SK-N-SH (cell line): ENCODE results near the gene MAN2B1.

Source experiments
- FOSL2 ChIP-seq: IDR thresholded peaks from 2 replicates; pipeline ENCODE4 v1.4.0; 2012; ENCODE audit warnings: low read depth, mild to moderate bottlenecking, moderate library complexity, borderline replicate concordance
- FOXM1 ChIP-seq: IDR thresholded peaks from 2 replicates; pipeline ENCODE4 v1.4.0; 2012; ENCODE audit warnings: low read depth, mild to moderate bottlenecking
- MEF2A ChIP-seq: IDR thresholded peaks from 2 replicates; pipeline ENCODE4 v1.4.0; 2012; ENCODE audit warnings: low read depth, borderline replicate concordance
- NFIC ChIP-seq: IDR thresholded peaks from 2 replicates; pipeline ENCODE4 v1.4.0; 2012; ENCODE audit warnings: borderline replicate concordance
- POLR2AphosphoS5 ChIP-seq: IDR thresholded peaks from 2 replicates; pipeline ENCODE4 v1.6.1; 2012; ENCODE audit warnings: low read depth, low read length
- SIN3A ChIP-seq: IDR thresholded peaks from 2 replicates; pipeline ENCODE4 v1.6.1; 2012; ENCODE audit warnings: low read depth, mild to moderate bottlenecking, low read length, moderate library complexity, borderline replicate concordance
- TAF1 ChIP-seq: IDR thresholded peaks from 2 replicates; pipeline ENCODE4 v1.6.1; 2012; ENCODE audit warnings: low read depth, mild to moderate bottlenecking, low read length, moderate library complexity, borderline replicate concordance
- YY1 ChIP-seq: IDR thresholded peaks from 2 replicates; pipeline ENCODE4 v1.4.0; 2012; ENCODE audit warnings: low read depth, mild to moderate bottlenecking
- TF ChIP-seq, protein P1 (sequence below): fragments of 200-600 bp; sonication (generic); IDR thresholded peaks from 2 replicates; pipeline ENCODE4 v1.6.1; 2017; ENCODE audit warnings: antibody characterized with exemption, mild to moderate bottlenecking, moderate library complexity
- TF ChIP-seq, protein P2 (sequence below): fragments of 150-350 bp; IDR thresholded peaks from 2 replicates; pipeline ENCODE4 v1.6.1; 2017; ENCODE audit warnings: antibody characterized with exemption, low read length, low read depth, borderline replicate concordance
- TF ChIP-seq, protein P3 (sequence below): IDR thresholded peaks from 2 replicates; pipeline ENCODE4 v1.6.1; 2012; ENCODE audit warnings: mild to moderate bottlenecking, low read depth, low read length, moderate library complexity
- TF ChIP-seq, protein P4 (sequence below): IDR thresholded peaks from 2 replicates; pipeline ENCODE4 v1.4.0; 2012; ENCODE audit warnings: low read depth

DNA sequence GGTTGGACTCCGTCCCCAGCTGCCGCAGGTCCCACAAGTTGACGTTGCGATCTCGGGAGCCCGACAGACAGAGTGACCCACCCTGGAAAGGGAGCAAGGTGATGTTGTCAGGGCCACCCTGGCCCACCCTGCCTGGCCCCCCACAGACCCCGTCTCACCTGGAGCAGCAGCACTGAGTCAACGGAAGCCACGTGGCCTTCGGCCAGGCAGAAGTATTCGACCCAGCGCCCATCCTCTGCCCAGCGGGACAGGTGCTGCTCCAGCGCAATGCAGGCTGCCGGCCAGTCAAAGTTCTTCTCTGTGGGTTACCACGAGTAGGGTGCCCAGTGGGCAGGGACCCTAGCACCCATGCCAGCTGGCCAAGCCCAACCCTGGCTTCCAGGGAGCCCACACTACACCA, 28.1 kb upstream of the MAN2B1 start:
- TF ChIP-seq TAF1 (no peak), YY1 (no peak), MEF2A (no peak), FOSL2 (no peak), SIN3A (no peak), NFIC (no peak), FOXM1 (no peak), POLR2AphosphoS5 (no peak)
- TF ChIP-seq, protein P1, sequence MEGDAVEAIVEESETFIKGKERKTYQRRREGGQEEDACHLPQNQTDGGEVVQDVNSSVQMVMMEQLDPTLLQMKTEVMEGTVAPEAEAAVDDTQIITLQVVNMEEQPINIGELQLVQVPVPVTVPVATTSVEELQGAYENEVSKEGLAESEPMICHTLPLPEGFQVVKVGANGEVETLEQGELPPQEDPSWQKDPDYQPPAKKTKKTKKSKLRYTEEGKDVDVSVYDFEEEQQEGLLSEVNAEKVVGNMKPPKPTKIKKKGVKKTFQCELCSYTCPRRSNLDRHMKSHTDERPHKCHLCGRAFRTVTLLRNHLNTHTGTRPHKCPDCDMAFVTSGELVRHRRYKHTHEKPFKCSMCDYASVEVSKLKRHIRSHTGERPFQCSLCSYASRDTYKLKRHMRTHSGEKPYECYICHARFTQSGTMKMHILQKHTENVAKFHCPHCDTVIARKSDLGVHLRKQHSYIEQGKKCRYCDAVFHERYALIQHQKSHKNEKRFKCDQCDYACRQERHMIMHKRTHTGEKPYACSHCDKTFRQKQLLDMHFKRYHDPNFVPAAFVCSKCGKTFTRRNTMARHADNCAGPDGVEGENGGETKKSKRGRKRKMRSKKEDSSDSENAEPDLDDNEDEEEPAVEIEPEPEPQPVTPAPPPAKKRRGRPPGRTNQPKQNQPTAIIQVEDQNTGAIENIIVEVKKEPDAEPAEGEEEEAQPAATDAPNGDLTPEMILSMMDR, result no peak
- TF ChIP-seq, protein P2, sequence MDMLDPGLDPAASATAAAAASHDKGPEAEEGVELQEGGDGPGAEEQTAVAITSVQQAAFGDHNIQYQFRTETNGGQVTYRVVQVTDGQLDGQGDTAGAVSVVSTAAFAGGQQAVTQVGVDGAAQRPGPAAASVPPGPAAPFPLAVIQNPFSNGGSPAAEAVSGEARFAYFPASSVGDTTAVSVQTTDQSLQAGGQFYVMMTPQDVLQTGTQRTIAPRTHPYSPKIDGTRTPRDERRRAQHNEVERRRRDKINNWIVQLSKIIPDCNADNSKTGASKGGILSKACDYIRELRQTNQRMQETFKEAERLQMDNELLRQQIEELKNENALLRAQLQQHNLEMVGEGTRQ, result no peak
- TF ChIP-seq, protein P3, sequence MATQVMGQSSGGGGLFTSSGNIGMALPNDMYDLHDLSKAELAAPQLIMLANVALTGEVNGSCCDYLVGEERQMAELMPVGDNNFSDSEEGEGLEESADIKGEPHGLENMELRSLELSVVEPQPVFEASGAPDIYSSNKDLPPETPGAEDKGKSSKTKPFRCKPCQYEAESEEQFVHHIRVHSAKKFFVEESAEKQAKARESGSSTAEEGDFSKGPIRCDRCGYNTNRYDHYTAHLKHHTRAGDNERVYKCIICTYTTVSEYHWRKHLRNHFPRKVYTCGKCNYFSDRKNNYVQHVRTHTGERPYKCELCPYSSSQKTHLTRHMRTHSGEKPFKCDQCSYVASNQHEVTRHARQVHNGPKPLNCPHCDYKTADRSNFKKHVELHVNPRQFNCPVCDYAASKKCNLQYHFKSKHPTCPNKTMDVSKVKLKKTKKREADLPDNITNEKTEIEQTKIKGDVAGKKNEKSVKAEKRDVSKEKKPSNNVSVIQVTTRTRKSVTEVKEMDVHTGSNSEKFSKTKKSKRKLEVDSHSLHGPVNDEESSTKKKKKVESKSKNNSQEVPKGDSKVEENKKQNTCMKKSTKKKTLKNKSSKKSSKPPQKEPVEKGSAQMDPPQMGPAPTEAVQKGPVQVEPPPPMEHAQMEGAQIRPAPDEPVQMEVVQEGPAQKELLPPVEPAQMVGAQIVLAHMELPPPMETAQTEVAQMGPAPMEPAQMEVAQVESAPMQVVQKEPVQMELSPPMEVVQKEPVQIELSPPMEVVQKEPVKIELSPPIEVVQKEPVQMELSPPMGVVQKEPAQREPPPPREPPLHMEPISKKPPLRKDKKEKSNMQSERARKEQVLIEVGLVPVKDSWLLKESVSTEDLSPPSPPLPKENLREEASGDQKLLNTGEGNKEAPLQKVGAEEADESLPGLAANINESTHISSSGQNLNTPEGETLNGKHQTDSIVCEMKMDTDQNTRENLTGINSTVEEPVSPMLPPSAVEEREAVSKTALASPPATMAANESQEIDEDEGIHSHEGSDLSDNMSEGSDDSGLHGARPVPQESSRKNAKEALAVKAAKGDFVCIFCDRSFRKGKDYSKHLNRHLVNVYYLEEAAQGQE, result no peak
- TF ChIP-seq, protein P4, sequence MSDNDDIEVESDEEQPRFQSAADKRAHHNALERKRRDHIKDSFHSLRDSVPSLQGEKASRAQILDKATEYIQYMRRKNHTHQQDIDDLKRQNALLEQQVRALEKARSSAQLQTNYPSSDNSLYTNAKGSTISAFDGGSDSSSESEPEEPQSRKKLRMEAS, result no peak
